Liver (tissue), 9 donors: Measurements from ENCODE around the gene SCRN1. TPM values are rescaled to one million over a fixed set of nuclear protein-coding genes. Genes with fewer than 3 reads are reported as not detected.

Experiments used
- DNase-seq: peaks from one replicate; pipeline ENCODE4 v3.0.0-alpha.2; 2017; ENCODE audit warnings: low spot score
- H3K27ac ChIP-seq, 2 donors: one replicate each; pipeline ENCODE4 v1.7.0; 2013; ENCODE audit warnings: inconsistent platforms in 2 of 2, low read length in 2 of 2, control low read depth in 1 of 2, low read depth in 1 of 2, mild to moderate bottlenecking in 1 of 2
- H3K27me3 ChIP-seq, 4 donors: one replicate each; pipeline versions ENCODE4 v1.6.1 to v1.7.0; 2013; ENCODE audit warnings: low read length in 3 of 4, inconsistent platforms in 1 of 4, mild to moderate bottlenecking in 1 of 4, moderate library complexity in 1 of 4; ENCODE audit not compliant: control insufficient read depth in 4 of 4, insufficient read depth in 4 of 4
- H3K36me3 ChIP-seq, 4 donors: one replicate each; pipeline versions ENCODE4 v1.6.1 to v1.7.0; 2013; ENCODE audit warnings: low read length in 3 of 4, mild to moderate bottlenecking in 3 of 4, low read depth in 1 of 4, moderate library complexity in 1 of 4; ENCODE audit not compliant: control insufficient read depth in 4 of 4, insufficient read depth in 3 of 4
- H3K4me1 ChIP-seq, 4 donors: one replicate each; pipeline versions ENCODE4 v1.6.1 to v1.7.0; 2013; ENCODE audit warnings: low read length in 3 of 4, mild to moderate bottlenecking in 3 of 4, moderate library complexity in 1 of 4; ENCODE audit not compliant: control insufficient read depth in 4 of 4, insufficient read depth in 4 of 4
- H3K4me3 ChIP-seq, 3 donors: one replicate each; pipeline versions ENCODE4 v1.6.1 to v1.7.0; 2013; ENCODE audit warnings: low read length in 3 of 3, control low read depth in 1 of 3, low read depth in 1 of 3, mild to moderate bottlenecking in 1 of 3
- H3K9ac ChIP-seq, 2 donors: one replicate each; pipeline ENCODE4 v1.7.0; 2013; ENCODE audit warnings: low read length in 2 of 2, mild to moderate bottlenecking in 2 of 2, moderate library complexity in 2 of 2, control low read depth in 1 of 2, low read depth in 1 of 2
- H3K9me3 ChIP-seq, 4 donors: one replicate each; pipeline versions ENCODE4 v1.6.1 to v1.7.0; 2013; ENCODE audit warnings: low read length in 3 of 4; ENCODE audit not compliant: control insufficient read depth in 4 of 4
- EGR1 ChIP-seq, 2 donors: IDR thresholded peaks; 2 replicates each; pipeline ENCODE4 v1.6.1; 2016 to 2018; ENCODE audit warnings: antibody characterized with exemption in 2 of 2, low read depth in 2 of 2
- FOXA1 ChIP-seq: IDR thresholded peaks from 2 replicates; pipeline ENCODE4 v1.6.1; 2016; ENCODE audit warnings: antibody characterized with exemption
- FOXA2 ChIP-seq: IDR thresholded peaks from 2 replicates; pipeline ENCODE4 v1.6.1; 2016; ENCODE audit warnings: antibody characterized with exemption
- GABPA ChIP-seq, 2 donors: IDR thresholded peaks in 1 of 2; conservative IDR thresholded peaks in 1 of 2; 2 replicates each; pipeline ENCODE4 v1.6.1; 2016; ENCODE audit warnings: antibody characterized with exemption in 2 of 2, mild to moderate bottlenecking in 1 of 2, moderate library complexity in 1 of 2
- HNF4A ChIP-seq, 2 donors: conservative IDR thresholded peaks; 2 replicates each; pipeline ENCODE4 v1.6.1; 2016; ENCODE audit warnings: antibody characterized with exemption in 2 of 2, mild to moderate bottlenecking in 2 of 2
- HNF4G ChIP-seq: IDR thresholded peaks from 2 replicates; pipeline ENCODE4 v1.6.1; 2016; ENCODE audit warnings: antibody characterized with exemption
- NR2F2 ChIP-seq: IDR thresholded peaks from 2 replicates; pipeline ENCODE4 v1.6.1; 2016; ENCODE audit warnings: antibody characterized with exemption
- RAD21 ChIP-seq, 2 donors: IDR thresholded peaks; 2 replicates each; pipeline ENCODE4 v1.6.1; 2016; ENCODE audit warnings: antibody characterized with exemption in 2 of 2, mild to moderate bottlenecking in 2 of 2
- RXRA ChIP-seq, 2 donors: IDR thresholded peaks; 2 replicates each; pipeline ENCODE4 v1.6.1; 2017 to 2018; ENCODE audit warnings: antibody characterized with exemption in 2 of 2, mild to moderate bottlenecking in 1 of 2
- SP1 ChIP-seq: IDR thresholded peaks from 2 replicates; pipeline ENCODE4 v1.6.1; 2018; ENCODE audit warnings: antibody characterized with exemption, mild to moderate bottlenecking
- TAF1 ChIP-seq: conservative IDR thresholded peaks from 2 replicates; pipeline ENCODE4 v1.6.1; 2016; ENCODE audit warnings: antibody characterized with exemption, mild to moderate bottlenecking
- YY1 ChIP-seq: IDR thresholded peaks from 2 replicates; pipeline ENCODE4 v1.6.1; 2016; ENCODE audit warnings: antibody characterized with exemption, mild to moderate bottlenecking
- WGBS: extraction: QIAGEN DNeasy Blood & Tissue Kit; methylation state at CpG from one replicate; pipeline ENCODE4 v1.1.7; 2013; 5-methylcytosine and 5-hydroxymethylcytosine counted together
- polyA plus RNA-seq, 2 donors: library from polyadenylated mRNA; stranded (reverse) in 1 of 2; unstranded in 1 of 2; fragments of 200-250 nt in 1 of 2; fragments of >200 nt in 1 of 2; fragmentation: Nextera tagmentation in 1 of 2; extraction: Ambion mirVana in 1 of 2; gene quantifications; one replicate each; pipeline versions ENCODE4 v1.2.1 to v1.2.3, GENCODE V29; 2013 to 2015
- total RNA-seq, 2 donors: library from RNA; depleted of rRNA; stranded (reverse); fragments of >200 nt; gene quantifications; one replicate each; pipeline ENCODE4 v1.2.3, GENCODE V29; 2014
- TF ChIP-seq, protein P1 (sequence below): IDR thresholded peaks from 2 replicates; pipeline ENCODE4 v1.6.1; 2016; ENCODE audit warnings: antibody characterized with exemption
- TF ChIP-seq, protein P2 (sequence below): fragments of 150-350 bp; IDR thresholded peaks from 2 replicates; pipeline ENCODE4 v1.5.1; 2017; ENCODE audit warnings: improper control_type of control experiment, low read depth, low read length; ENCODE audit not compliant: missing input control
- TF ChIP-seq, protein P3 (sequence below): IDR thresholded peaks from 2 replicates; pipeline ENCODE4 v1.6.1; 2016; ENCODE audit warnings: antibody characterized with exemption
- TF ChIP-seq, protein P4 (sequence below): IDR thresholded peaks from 2 replicates; pipeline ENCODE4 v1.6.1; 2016; ENCODE audit warnings: antibody characterized with exemption
- donor health status: healthy.
- donor health status: healthy.
- donor health status: healthy.
- donor health status: healthy.
- donor health status: healthy.

SCRN1 gene
- total and polyA plus RNA-seq, 4 donors, result 1.1 to 4.1 (median 2.0) TPM

DNA sequence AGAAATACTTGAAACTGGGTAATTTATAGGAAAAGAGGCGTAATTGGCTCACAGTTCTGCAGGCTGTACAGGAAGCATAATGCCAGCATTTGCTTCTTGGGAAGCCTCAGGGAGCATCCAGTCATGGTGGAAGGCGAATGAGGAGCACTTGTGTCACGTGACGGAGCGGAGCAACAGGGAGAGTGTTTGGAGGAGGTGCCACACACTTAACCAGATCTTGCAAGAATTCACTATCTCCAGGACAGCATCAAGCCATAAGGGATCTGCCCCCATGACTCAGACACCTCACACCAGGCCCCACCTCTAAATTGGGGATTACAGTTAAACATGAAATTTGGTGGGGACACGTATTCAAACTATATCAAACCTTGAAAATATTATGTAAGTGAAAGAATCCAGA lies 94.0 kb downstream of the SCRN1 start:
- 86% methylated on average over 6 of the region's 6 CpGs for WGBS
- no peaks in the 10 kb centered on the region for H3K36me3 ChIP-seq

DNA sequence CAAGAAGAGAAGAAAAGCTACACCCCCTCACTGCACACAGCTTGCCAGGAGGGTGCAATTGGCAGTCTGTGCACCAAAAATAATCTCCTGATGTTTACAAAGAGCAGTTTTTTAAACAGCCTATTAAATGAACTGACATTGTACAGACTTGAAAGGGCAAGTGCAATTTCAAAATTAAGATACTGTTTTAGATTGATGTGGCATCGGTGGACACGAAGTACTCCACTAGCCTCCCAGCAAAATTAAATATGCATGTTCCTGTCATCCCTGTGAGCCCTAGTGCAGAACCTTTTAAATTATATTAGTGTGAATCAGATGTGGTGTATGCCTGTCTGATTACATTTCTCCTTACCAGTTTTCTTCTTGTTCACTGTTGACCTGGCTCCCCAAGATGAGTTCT lies 95.3 kb downstream of the SCRN1 start:
- Histone ChIP-seq H3K27ac (no peak overlapping the region), H3K4me1 (no peaks in the 10 kb centered on the region), H3K9me3 (peaks cover 0 to 5% (median under 1%) of the 10 kb centered on the region in 4 donors), H3K4me3 (no peak overlapping the region), H3K27me3 (peaks cover 0 to 3% (median 0%) of the 10 kb centered on the region in 4 donors), H3K36me3 (no peaks in the 10 kb centered on the region), H3K9ac (no peak overlapping the region)
- 87% methylated on average over 2 of the region's 2 CpGs for WGBS
- TF ChIP-seq EGR1 (IDR thresholded peaks at IDR 0.05; ENCODE audit: low read depth in 2 of 2), result no peak
- no peak for DNase-seq

More for the DNA sequence above, 94.0 kb downstream of the SCRN1 start:
- Histone ChIP-seq H3K9ac (no peak overlapping the region), H3K27me3 (peaks cover 0 to 3% (median 0%) of the 10 kb centered on the region in 4 donors), H3K27ac (no peak overlapping the region), H3K4me3 (no peak overlapping the region), H3K4me1 (no peaks in the 10 kb centered on the region), H3K9me3 (peaks cover 0 to 5% (median under 1%) of the 10 kb centered on the region in 4 donors)
- TF ChIP-seq SP1, result no peak
- no peak for TF ChIP-seq HNF4A (conservative IDR thresholded peaks at IDR 0.05)
- DNase-seq, result no peak

DNA sequence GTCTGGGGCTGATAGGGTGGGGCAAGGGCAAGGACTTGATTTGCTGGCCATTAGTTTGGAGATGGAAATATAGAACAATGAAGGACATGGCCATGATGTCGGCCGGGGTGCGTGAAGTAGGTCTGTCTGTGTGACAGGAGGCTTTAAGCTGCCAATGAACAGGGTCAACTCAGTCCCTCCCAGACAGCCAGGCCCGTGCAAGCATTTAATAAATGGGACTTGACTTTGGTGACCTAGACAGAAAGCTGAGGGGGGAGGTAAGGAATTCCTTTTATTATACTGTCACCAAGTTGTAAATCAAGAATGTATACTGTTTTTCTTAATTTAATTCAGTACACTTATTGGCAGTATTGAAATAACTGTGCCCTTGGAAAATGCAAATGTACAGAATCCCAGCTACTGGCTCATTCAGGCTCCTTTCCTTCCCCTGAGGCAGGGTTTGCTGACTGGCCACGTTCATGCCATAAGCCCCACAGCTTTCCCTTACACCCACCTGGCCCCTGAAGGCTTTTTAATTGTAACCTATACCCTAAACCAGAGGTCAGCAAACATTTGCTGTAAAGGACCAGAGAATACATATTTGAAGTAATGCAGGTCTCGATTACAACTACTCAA lies 96.1 kb downstream of the SCRN1 start:
- DNase-seq, result no peak
- 85% methylated on average over 6 of the region's 6 CpGs for WGBS
- no peaks in the 10 kb centered on the region for H3K27me3 ChIP-seq
- no peak overlapping the region for H3K4me3 ChIP-seq
- H3K9ac ChIP-seq, result no peak overlapping the region
- no peaks in the 10 kb centered on the region for H3K4me1 ChIP-seq
- no peaks in the 10 kb centered on the region for H3K36me3 ChIP-seq
- peaks cover 0 to 5% (median under 1%) of the 10 kb centered on the region in 4 donors for H3K9me3 ChIP-seq
- no peak overlapping the region for H3K27ac ChIP-seq
- no peak for TF ChIP-seq NR2F2
- no peak for TF ChIP-seq SP1
- TF ChIP-seq, protein P1, sequence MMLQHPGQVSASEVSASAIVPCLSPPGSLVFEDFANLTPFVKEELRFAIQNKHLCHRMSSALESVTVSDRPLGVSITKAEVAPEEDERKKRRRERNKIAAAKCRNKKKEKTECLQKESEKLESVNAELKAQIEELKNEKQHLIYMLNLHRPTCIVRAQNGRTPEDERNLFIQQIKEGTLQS, result no peak
- TF ChIP-seq, protein P2, sequence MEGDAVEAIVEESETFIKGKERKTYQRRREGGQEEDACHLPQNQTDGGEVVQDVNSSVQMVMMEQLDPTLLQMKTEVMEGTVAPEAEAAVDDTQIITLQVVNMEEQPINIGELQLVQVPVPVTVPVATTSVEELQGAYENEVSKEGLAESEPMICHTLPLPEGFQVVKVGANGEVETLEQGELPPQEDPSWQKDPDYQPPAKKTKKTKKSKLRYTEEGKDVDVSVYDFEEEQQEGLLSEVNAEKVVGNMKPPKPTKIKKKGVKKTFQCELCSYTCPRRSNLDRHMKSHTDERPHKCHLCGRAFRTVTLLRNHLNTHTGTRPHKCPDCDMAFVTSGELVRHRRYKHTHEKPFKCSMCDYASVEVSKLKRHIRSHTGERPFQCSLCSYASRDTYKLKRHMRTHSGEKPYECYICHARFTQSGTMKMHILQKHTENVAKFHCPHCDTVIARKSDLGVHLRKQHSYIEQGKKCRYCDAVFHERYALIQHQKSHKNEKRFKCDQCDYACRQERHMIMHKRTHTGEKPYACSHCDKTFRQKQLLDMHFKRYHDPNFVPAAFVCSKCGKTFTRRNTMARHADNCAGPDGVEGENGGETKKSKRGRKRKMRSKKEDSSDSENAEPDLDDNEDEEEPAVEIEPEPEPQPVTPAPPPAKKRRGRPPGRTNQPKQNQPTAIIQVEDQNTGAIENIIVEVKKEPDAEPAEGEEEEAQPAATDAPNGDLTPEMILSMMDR, result no peak
- no peak for TF ChIP-seq TAF1

DNA sequence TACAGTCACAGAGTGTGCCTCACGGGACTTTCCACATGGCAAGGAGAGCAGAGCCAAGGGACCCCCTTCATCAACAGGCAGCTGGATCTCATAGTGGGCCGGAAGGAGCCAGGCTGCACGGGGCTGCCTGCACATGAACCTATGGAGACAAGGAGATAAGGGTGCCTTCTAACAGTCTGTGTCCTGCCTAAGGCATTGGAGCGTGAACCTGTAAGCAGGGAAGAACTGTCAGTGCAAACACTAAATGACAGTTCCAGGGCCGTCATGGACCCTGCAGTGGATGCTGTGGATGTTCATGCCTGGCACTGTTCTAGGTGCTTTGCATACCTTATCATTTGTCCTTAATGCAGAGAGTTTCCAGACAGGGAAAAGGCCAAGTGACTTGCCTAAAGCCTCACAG lies 97.4 kb downstream of the SCRN1 start:
- no peaks in the 10 kb centered on the region for H3K36me3 ChIP-seq
- 94% methylated on average over 5 of the region's 5 CpGs for WGBS
- TF ChIP-seq HNF4A (conservative IDR thresholded peaks at IDR 0.05), result no peak
- no peak for TF ChIP-seq SP1
- TF ChIP-seq HNF4G, result no peak
- TF ChIP-seq RXRA (IDR thresholded peaks at IDR 0.05), result no peak
- TF ChIP-seq FOXA2, result no peak
- no peak for TF ChIP-seq GABPA (IDR thresholded peaks at IDR 0.05 in 1 of 2, conservative IDR thresholded peaks at IDR 0.05 in 1 of 2)
- no peak for TF ChIP-seq RAD21 (IDR thresholded peaks at IDR 0.05)
- no peak for TF ChIP-seq NR2F2
- TF ChIP-seq, protein P3, sequence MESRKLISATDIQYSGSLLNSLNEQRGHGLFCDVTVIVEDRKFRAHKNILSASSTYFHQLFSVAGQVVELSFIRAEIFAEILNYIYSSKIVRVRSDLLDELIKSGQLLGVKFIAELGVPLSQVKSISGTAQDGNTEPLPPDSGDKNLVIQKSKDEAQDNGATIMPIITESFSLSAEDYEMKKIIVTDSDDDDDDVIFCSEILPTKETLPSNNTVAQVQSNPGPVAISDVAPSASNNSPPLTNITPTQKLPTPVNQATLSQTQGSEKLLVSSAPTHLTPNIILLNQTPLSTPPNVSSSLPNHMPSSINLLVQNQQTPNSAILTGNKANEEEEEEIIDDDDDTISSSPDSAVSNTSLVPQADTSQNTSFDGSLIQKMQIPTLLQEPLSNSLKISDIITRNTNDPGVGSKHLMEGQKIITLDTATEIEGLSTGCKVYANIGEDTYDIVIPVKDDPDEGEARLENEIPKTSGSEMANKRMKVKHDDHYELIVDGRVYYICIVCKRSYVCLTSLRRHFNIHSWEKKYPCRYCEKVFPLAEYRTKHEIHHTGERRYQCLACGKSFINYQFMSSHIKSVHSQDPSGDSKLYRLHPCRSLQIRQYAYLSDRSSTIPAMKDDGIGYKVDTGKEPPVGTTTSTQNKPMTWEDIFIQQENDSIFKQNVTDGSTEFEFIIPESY, result no peak
- TF ChIP-seq, protein P1, result no peak
- TF ChIP-seq, protein P2, result no peak
- no peak for TF ChIP-seq FOXA1
- TF ChIP-seq TAF1, result no peak
- TF ChIP-seq YY1, result no peak
- TF ChIP-seq, protein P4, sequence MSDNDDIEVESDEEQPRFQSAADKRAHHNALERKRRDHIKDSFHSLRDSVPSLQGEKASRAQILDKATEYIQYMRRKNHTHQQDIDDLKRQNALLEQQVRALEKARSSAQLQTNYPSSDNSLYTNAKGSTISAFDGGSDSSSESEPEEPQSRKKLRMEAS, result no peak

More for the DNA sequence above, 97.4 kb downstream of the SCRN1 start:
- H3K4me1 ChIP-seq, result no peaks in the 10 kb centered on the region
- no peak overlapping the region for H3K27ac ChIP-seq
- no peak overlapping the region for H3K4me3 ChIP-seq
- H3K9me3 ChIP-seq, result peaks cover 0 to 5% (median 0%) of the 10 kb centered on the region in 4 donors
- H3K9ac ChIP-seq, result no peak overlapping the region
- no peaks in the 10 kb centered on the region for H3K27me3 ChIP-seq
- DNase-seq, result no peak
